ENCODE data around the gene TRIOBP.
A peak's percentile ranks its signal among the peaks of the same experiment; 100 is the strongest.

The TRIOBP gene

DNA sequence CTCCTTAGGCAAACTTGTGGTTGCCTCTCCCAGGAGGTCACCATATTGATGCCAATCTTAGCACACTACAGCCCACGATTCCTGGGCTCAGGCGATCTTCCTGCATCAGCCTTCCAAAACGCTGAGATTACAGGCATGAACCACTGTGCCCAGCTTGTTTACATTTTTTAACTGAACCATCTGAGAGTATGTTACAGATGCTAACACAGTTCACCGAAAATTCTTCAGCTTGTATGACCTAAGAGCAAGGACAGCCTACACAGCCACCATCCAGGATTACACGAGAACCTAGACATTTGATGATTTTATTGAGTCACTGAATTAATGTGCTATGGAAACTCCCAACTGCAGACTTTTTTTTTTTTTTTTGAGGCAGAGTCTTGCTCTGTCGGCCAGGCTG is 27.3 kb upstream of the TRIOBP start:
- no peak for DNase-seq (ENCODE audit: low read depth in 2 of 2)

DNA sequence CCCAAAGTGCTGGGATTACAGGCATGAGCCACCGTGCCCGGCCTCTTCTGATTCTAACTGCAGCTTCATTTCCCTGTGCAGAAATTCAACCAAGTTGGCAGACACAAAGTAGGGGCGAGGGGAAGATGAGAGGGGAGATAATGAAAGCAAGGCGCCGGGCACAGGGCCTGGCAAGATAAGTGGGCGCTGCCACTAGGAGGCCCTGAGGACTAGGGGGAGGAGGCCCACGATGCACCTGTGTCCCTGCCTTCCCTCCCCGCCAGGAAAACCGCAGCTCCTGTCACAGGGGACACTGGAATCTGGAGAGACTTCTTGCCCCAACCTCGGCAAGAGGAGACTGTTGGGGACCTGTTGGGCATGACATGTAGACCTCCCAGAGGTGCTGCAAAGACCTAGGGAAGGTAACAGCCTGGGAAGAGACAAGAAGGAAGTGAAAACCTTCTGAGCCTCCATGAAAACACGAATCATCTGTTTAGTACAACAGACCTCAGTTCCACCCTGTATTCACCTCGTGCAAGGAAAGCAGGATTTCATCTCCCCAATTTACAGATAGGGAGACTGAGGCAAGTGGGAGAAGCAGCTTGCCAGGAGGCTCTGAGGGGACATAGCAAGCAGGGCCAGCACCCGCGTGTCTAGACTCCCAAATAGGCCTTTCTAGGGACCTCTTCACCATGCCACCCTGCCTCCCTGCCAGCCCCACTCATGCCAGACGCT is 24.5 kb upstream of the TRIOBP start:
- DNase-seq (ENCODE audit: low read depth in 2 of 2): no peak

DNA sequence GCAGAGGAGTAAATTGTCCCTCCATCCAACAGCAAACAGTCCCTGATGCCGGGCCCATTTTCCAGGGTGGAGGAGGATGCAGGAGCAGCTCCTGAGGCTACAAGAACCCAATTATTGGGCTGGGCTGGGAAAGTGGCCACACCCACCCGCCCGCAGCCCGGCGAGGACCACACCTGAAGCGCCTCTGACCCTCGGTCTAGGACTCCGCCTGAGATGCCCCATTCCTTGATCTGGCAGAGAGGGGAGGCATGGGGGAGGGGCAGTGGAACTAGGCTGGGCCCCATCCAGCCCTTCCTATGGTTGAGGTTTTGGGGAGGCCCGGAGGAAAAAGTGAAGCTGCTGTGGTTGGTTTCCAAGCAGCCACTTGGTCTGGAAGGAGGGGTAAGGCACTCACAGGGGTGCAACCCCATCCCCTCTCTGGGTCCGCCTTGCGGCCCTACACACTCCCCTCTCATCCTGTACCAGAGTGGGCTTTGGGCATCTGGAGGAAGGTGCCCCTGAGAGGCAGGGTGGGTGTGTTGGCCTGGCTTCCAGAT is 23.9 kb upstream of the TRIOBP start:
- DNase-seq (ENCODE audit: low read depth in 2 of 2): no peak

DNA sequence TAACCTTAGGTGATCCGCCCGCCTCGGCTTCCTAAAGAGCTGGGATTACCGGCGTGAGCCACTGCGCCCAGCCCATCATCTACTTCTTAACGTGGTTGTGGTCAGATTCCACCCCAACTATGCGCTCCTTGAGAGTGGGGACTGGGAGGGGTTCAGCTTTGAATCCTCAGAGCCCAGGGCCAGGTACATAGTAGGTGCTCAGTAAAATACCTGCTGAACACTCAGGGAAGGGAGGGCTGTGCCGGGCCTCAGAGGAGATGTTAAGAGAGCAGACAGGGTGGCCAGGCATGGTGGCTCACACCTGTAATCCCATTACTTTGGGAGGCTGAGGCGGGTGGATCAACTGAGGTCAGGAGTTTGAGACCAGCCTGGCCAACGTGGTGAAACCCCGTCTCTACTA is 22.6 kb upstream of the TRIOBP start:
- DNase-seq (ENCODE audit: low read depth in 2 of 2): no peak

DNA sequence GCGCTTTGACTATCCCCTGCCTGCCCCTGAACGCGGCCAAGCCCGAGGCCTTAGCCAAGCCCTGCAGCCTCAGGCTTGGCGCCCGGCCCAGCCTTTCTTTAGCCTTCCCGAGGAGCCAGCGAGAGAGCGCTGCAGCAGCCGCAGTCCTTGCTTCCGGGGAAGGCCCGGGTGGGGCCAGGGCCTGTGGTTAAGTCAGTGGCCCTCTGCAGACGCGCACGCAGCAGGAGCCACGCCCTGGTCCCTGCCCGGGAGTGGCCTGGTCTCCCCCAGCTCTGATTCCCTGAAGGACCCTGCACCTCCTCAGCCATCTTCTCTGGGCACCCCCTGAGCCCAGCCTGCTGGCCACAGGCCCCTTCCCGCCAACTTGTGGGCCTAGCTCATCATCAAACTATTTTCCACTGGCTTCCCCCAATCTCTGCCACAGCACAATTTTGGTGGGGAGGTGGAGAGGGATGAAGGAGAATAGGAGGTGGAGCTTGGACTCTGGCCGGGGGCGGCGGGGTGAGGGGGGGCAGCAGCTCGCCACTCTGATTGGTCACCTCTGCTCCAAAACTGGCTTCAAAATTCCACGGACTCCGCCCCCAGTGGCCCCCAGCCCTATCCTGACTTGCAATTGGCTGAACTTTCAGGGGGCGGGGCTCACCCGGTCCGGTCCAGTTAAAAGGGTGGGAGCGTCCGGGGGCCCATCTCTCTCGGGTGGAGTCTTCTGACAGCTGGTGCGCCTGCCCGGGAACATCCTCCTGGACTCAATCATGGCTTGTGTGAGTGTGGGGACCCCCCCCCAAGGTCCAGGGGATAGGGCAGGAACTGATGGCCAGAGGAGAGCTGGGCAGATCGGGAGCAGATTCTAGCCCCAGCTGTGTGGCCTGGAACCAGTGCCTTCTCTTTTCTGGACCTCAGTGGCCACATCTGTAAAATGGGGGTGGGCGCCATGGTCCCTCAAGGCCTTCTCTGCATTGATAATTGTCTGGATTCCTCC is 21.6 kb upstream of the TRIOBP start, which contains the start of gene LGALS1:
Gene LGALS1, plus strand, starts transcription at position 686 of the 979 bp plus-strand sequence. Its CDS starts 67 bp downstream, at position 753.
- DNase-seq (ENCODE audit: low read depth in 2 of 2): peak; percentile 47 to 75

DNA sequence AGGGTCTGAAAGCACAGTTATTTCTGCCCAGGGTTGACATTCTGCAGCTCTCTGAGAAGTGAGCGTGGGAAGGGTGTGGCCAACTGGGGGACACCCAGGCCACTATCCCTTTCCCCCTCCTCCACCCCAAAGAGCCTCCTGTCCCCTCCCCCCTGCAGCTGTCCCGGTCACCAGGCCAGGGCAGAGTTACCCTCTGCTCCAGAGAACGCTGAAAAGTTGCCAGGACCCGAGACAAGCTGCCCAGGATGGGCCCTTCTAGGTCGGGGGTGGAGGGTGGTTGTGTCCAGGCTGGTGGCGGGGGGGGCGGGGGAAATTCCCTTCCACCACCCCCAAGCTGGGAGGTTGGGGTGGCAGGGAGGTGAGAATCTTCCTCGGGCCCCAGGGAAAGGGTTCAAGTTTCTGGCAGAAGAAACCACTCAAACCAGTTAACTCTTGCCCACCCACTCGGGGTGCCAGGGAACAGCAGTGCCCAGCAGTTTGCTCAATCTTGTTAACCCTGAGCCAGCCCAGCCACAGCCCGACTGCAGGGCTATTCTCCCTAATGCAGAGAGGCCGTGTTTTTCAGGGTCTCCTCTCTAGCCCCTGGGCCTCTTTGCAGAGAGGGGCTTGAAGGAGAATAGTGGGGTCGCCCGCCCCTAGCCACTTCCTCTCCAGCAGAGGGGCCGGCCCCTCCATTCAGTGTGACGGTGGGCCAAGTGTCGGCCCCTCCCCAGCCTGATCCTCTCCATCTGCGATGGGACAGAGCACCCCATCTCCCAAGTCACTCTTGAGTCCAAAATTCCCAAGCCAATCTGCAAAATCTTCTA is 20.7 kb upstream of the TRIOBP start:
- DNase-seq (ENCODE audit: low read depth in 2 of 2): no peak

DNA sequence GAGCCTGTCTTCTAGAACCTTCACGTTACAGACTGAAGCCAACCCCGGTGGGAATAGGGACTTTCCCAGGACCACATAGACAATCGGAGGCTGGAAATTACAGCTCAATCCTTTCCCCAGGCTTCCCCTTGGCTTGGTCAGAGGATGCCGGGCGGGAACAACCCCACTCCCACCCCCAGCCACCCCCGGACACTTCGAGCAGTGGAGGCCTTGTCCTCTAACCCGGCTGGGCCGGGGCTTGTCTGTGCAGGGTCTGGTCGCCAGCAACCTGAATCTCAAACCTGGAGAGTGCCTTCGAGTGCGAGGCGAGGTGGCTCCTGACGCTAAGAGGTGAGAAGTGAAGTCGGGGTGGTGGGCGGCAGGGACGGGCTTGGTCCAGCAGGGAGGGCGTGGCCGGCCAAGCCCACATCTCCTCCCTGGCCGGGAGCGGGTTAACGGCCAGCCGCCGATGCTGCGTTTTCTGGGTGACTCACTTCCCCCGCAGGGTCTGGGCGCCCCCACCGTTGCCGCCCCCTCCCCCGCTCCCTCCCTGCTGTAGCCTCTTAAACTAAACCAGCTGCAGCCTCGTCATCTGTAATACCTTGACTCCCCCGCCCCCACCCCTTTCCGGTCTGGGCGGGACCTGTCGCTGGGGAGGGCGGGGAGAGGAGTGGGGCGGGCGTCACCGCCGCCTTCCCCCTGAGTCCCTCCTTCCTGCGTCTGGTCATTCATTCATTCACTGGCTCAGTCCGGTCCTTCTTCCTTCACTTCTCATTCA is 19.9 kb upstream of the TRIOBP start:
- DNase-seq (ENCODE audit: low read depth in 2 of 2): peak; percentile 88 to 94

DNA sequence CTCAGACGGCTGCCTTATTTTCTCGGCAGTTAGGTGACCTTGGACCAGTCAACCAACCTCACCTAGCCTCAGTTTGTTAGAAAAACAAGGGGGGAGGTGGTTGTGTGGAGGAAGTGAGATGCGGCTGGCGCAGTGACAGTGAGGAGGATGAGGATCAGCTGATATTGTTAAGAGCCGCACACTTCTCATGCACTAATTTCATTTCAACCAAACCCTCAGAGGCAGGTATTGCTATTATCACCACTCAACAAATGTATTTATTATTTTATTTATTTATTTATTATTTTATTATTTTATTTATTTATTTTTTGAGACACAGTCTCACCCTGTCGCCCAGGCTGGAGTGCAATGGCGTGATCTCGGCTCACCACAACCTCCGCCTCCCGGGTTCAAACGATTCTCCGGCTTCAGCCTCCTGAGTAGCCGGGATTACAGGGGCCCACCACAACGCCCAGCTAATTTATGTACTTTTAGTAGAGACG is 19.3 kb upstream of the TRIOBP start:
- DNase-seq (ENCODE audit: low read depth in 2 of 2): no peak

DNA sequence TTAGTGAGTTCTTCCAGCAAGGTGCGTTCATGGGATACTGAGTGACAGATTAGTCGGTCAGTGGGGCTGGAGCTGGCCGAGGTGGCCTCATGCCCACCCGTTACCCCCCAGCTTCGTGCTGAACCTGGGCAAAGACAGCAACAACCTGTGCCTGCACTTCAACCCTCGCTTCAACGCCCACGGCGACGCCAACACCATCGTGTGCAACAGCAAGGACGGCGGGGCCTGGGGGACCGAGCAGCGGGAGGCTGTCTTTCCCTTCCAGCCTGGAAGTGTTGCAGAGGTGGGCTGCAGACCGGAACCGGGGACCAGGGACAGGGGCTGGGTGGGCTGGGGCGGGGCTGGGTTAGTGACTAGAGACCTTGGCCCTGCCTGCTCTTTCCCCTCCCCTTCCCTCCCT is 18.5 kb upstream of the TRIOBP start:
- no peak for DNase-seq (ENCODE audit: low read depth in 2 of 2)

DNA sequence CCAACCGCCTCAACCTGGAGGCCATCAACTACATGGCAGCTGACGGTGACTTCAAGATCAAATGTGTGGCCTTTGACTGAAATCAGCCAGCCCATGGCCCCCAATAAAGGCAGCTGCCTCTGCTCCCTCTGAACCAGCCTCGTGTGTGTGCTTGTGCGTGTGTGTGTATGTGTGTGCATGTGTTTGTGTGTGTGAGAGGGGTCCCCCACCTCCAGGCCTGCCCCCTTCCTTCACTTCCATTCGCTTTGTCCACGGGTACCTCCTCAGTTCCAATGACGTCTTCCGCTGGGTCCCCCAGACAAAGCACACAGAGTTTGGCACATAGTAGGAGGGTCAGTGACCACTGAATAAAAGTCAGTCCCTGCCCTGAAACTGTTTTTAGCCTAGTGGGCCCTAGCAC is 17.2 kb upstream of the TRIOBP start:
- DNase-seq (ENCODE audit: low read depth in 2 of 2): no peak

DNA sequence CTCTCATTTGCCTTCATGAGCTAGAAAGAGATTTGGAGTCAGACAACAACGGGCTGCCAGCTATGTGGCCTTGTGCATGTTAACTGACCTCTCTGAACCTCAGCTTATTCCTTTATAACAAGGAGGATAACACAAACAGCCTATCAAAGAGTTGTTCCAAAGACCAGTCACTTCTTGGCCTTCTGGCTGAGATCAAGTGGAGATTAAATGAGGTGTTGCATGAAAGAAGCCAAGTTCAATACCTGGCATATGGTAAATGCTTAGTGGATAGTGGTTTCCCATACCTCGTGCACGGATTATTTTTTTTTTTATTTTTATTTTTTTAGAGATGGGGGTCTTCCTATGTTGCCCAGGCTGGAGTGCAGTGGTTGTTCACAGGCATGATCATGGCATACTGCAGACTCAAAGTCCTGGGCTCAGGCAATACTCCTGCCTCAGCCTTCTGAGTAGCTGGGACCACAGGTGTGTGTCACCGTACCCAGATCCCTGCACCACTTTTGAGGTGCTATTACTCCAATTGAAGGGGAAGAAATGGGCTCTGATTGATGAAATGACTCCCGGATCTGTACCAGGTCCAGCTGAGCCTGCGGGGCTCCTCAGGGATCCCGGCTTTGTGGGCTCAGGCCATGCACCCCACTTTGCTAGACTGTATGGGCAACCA is 16.5 kb upstream of the TRIOBP start:
- DNase-seq (ENCODE audit: low read depth in 2 of 2): no peak

DNA sequence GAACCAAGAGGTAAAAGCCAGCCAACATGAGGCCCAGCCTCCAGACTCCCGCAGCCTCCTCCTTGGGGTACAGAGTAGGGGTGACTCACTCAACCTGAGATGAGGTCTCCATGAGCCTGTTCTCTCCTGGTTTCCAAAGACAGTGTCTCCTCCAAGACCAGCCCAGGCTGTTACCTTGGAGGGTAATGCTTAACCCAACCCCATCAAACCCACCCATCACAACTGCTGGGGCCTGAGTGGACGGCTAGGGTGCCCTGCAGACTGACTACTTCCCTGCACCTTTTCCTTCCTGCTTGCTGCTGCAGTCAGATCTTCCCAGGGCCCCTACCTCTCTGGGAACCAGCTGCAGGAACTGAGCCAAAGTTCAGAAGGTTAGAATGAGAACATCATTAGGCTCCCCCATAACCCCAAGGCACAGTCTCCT is 15.8 kb upstream of the TRIOBP start:
- no peak for DNase-seq (ENCODE audit: low read depth in 2 of 2)

DNA sequence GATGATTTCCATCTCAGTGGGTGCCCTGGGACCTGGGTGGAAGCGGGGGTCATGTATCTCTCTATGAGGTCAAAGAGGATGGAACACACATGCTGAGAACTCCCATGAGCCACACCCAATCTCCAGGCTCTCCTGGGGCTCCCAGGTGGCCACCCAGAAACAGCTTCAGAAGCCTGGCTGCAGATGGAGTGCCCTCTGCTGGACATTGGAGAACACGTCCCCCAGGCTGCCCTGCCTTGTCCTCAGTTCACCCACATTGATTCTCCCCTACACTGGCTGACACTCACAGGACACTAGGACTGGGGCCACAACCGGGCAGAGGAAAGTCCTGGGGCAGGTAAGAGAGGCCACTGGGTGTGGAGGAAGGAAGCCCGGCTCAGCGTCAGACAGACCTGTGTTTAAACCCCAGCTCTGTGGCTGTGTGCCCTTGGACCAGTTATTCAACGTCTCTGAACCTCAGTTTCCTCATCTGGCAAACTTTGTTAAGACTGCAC is 15.2 kb upstream of the TRIOBP start:
- peak; percentile 57 to 58 for DNase-seq (ENCODE audit: low read depth in 2 of 2)

DNA sequence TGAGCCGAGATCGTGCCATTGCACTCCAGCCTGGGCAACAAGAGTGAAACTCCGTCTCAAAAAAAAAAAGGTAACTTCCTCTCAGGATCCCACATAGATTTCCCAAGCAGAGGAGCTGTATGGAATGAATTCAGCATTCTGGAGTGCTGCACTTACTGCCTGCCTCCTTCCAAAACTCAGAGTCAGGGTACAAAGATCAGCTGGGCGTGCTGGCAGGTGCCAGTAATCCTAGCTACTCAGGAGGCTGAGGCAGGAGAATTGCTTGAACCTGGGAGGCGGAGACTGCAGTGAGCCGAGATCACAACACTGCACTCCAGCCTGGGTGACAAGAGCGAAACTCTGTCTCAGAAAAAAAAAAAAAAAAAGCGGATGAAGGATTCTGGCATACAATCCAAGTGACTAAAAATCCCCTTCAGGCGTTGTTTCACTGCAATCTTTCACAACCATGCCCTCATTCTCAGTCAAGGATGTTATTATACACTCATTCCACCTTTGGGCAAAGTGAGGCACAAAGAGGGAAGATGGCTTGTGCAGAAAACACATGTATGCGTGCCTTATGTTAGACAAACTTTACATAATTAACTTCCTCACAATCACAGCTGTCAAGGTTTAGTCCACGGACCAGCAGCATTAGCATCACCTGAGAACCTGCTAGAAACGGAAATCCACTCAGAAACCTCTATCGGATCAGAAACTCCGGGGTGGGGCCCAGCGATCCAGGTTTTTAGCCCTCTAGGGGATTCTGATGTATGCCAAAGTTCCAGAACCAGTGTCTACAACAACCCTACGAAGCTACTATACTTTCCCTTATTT is 11.8 kb upstream of the TRIOBP start:
- DNase-seq (ENCODE audit: low read depth in 2 of 2): no peak

DNA sequence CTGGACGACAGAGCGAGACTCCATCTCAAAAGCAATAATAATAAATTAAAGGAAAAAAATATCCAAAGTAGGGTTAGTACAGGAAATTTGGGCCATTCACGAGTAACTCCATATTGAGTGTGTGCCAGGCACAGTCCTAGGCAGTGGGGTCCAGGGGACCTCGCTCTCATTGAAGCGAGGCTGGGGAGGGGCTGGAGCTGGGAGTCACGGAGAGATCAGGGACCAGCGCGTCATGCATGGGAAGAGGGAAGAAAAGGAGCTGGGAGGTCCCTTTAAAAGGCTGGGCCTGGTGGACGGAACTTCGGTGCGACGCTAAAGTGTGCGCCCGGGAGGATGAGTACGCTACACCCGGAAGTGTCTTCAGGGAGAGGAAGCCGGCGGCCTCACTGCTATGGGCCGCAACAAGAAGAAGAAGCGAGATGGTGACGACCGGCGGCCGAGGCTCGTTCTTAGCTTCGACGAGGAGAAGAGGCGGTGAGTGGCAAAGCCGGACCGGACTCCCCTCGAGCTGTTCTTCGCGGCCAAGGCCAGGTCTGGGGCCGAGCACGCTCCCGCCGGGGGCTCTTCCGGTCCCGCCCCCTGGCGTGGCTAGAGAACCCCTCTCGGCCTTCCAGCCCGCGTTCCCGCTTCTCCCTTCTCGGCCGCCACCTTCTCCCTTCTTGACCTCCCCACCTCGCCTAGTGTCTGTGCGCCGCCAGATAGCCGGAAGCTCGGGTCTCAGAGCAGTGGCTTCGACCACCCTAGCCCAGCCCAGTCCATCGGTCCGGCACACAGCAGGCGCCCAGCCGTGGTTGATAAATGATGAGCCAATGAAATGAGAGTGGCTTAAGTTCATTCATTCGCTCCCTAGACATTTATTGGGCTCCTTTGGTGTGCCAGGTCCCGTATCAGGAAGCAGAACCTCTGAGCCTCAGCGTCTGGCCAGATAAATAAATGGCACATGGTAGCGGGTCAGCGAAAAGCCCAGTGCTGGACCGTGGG is 10.6 kb upstream of the TRIOBP start, which contains the start of gene NOL12:
Gene NOL12, plus strand, starts transcription at position 342 of the 981 bp plus-strand sequence. Its CDS starts 50 bp downstream, at position 392.
- peak; percentile 52 to 68 for DNase-seq (ENCODE audit: low read depth in 2 of 2)

DNA sequence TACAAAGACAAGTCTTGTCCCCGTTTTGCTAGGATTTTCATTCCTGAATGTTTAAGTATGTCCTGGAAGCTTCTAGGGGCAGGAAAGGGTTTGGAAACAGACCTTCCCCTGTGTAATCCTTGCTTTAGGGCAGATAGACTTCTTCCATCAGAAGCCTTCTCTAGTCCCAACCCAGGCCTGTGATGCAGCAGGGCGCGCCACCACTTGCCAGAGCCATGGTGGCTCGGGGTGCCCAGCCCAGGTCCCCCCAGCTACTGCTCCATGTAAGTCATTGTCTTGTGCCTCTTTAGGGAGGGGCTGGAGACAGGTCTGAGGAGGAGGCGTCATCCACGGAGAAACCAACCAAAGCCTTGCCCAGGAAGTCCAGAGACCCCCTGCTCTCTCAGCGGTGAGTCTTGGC is 6.4 kb upstream of the TRIOBP start:
- DNase-seq (ENCODE audit: low read depth in 2 of 2): no peak

DNA sequence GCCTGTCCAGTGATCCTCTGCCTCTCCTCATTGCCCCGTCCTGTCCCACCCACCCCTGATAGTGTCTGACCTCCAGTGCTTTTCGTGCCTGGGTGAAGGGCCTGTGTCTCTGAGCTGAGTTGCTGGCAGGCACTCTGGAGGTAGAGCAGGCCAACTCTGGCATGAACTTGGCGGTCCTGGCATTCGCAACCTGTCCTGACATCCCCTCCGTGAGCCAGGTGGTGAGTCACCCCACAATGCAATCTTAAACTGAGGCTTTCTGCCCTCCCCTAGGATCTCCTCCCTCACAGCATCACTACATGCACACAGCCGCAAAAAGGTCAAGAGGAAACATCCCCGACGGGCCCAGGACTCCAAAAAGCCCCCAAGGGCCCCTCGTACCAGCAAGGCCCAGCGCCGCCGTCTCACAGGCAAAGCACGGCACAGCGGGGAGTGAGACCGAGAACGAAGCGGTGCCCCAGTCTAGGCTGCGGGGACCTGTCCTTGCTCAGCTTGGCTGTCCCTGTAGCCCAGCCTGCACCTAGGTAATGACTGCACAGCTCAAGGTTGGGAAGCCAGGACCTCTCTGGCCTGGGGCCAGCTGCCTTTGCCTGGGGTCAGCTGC is 5.8 kb upstream of the TRIOBP start:
- no peak for DNase-seq (ENCODE audit: low read depth in 2 of 2)
